Loucy (cell line): Measurements from ENCODE around the gene SLC16A5.
"Not testable (repeated sequence)": the region's sequence is repeated elsewhere in the genome, so short reads cannot be mapped to it uniquely, and the experiment has no call there.

Source experiments
- EZH2phosphoT487 ChIP-seq: fragments of 200-600 bp; IDR thresholded peaks from 2 replicates; pipeline ENCODE4 v1.6.1; 2018; ENCODE audit warnings: antibody characterized with exemption, mild to moderate bottlenecking, moderate library complexity, borderline replicate concordance
- TF ChIP-seq, protein P1 (sequence below): fragments of 200-600 bp; sonication (generic); conservative IDR thresholded peaks from 2 replicates; pipeline ENCODE4 v1.5.1; 2014; ENCODE audit warnings: mild to moderate bottlenecking, antibody characterized with exemption, low read length

DNA sequence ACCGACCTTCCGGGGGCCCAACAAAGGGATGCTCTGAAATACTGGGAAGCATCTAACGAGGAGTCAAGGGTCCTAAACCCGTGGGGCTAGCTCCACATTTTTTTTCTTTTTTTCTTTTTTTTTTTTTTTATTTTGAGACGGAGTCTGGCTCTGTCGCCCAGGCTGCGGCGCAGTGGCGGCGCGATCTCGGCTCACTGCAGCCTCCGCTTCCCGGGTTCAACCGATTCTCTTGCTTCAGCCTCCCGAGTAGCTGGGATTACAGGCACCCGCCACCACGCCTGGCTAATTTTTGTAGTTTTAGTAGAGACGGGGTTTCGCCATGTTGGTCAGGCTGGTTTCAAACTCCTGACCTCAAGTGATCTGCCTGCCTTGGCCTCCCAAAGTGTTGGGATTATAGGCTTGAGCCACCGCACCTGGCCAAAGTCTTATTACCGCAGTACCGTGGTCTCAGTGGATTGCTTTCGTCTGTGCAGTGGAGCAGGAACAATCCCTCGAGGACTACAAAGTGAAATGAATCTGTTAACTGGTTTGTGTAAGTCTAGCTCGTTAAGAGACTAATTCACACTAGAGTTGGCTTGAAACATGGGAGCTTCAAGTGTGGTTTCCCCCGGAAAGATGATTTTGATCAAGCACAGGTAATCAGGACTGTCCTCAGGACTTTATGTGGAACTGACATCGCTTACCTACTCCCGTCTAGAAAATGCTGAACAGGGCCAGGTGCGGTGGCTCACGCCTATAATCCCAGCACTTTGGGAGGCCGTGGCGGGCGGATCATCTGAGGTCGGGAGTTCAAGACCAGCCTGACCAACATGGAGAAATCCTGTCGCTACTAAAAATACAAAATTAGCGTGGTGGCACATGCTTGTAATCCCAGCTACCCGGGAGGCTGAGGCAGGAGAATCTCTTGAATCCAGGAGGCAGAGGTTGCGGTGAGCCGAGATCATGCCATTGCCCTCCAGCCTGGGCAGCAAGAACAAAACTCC is 44.6 kb downstream of the SLC16A5 start:
- TF ChIP-seq, protein P1, sequence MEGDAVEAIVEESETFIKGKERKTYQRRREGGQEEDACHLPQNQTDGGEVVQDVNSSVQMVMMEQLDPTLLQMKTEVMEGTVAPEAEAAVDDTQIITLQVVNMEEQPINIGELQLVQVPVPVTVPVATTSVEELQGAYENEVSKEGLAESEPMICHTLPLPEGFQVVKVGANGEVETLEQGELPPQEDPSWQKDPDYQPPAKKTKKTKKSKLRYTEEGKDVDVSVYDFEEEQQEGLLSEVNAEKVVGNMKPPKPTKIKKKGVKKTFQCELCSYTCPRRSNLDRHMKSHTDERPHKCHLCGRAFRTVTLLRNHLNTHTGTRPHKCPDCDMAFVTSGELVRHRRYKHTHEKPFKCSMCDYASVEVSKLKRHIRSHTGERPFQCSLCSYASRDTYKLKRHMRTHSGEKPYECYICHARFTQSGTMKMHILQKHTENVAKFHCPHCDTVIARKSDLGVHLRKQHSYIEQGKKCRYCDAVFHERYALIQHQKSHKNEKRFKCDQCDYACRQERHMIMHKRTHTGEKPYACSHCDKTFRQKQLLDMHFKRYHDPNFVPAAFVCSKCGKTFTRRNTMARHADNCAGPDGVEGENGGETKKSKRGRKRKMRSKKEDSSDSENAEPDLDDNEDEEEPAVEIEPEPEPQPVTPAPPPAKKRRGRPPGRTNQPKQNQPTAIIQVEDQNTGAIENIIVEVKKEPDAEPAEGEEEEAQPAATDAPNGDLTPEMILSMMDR: not testable (repeated sequence)
- TF ChIP-seq EZH2phosphoT487: not testable (repeated sequence)
